Measurements from ENCODE around the gene PTGER2. TPM values are rescaled to one million over a fixed set of nuclear protein-coding genes. Genes with fewer than 3 reads are reported as not detected.

Gene PTGER2
- total RNA-seq, 1 donor from 2014 or later = under 0.01 TPM

DNA sequence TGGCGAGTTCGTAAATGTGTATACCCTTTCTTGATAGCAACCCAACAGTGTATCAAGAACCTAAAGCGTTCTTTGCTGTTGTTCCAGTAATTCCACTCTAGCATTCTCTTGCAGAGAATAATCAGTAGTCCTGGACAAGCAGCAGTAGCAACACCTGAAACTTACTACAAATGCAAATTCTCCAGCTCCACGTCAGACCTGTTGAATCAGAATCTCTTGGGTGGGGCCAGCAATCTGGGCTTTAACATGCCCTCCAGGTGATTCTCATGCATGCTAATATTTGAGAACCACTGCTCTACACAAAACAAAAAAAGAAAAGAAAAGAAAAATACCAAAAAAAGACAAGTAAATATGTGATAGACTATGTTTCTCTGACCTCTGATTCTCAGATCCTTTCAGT, 36.6 kb upstream of the PTGER2 start:
- DNase-seq (ENCODE audit: low read depth) = peak; percentile 68
- Histone ChIP-seq H3K4me3 (ENCODE audit: low read depth, low read length) (no peak overlapping the region), H3K27me3 (ENCODE audit: control insufficient read depth, insufficient read depth, low read length) (peaks cover 6% of the 10 kb centered on the region), H3K36me3 (ENCODE audit: control insufficient read depth, insufficient read depth, low read length) (no peaks in the 10 kb centered on the region)
- FAIRE-seq = no peak
- TF ChIP-seq, protein P1, sequence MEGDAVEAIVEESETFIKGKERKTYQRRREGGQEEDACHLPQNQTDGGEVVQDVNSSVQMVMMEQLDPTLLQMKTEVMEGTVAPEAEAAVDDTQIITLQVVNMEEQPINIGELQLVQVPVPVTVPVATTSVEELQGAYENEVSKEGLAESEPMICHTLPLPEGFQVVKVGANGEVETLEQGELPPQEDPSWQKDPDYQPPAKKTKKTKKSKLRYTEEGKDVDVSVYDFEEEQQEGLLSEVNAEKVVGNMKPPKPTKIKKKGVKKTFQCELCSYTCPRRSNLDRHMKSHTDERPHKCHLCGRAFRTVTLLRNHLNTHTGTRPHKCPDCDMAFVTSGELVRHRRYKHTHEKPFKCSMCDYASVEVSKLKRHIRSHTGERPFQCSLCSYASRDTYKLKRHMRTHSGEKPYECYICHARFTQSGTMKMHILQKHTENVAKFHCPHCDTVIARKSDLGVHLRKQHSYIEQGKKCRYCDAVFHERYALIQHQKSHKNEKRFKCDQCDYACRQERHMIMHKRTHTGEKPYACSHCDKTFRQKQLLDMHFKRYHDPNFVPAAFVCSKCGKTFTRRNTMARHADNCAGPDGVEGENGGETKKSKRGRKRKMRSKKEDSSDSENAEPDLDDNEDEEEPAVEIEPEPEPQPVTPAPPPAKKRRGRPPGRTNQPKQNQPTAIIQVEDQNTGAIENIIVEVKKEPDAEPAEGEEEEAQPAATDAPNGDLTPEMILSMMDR (IDR thresholded peaks at IDR 0.05; ENCODE audit: insufficient read depth, low read length, severe bottlenecking) = no peak

DNA sequence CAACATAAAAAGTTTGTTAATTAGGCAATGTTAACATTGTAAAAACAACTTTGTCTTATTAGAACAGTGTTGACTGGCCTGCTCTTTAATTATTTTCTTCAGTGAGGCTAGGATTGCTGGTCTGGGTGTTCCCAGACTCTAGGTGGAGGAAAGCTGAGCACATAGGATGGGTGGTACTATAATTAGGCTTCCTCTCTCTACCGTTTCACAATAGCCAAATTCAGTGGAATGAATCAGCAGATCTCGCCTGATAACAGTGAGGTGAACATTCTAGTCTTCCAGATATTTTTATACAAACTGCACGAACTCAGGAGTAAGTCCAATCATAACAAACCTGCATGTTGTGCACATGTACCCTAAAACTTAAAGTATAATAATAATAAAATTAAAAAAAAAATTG, 34.7 kb upstream of the PTGER2 start:
- peak; percentile 58 for DNase-seq (ENCODE audit: low read depth)
- FAIRE-seq = no peak
- no peaks in the 10 kb centered on the region for H3K36me3 ChIP-seq (ENCODE audit: control insufficient read depth, insufficient read depth, low read length)
- peaks cover 3% of the 10 kb centered on the region for H3K27me3 ChIP-seq (ENCODE audit: control insufficient read depth, insufficient read depth, low read length)
- no peak overlapping the region for H3K4me3 ChIP-seq (ENCODE audit: low read depth, low read length)
- TF ChIP-seq, protein P1 (IDR thresholded peaks at IDR 0.05; ENCODE audit: insufficient read depth, low read length, severe bottlenecking) = no peak

DNA sequence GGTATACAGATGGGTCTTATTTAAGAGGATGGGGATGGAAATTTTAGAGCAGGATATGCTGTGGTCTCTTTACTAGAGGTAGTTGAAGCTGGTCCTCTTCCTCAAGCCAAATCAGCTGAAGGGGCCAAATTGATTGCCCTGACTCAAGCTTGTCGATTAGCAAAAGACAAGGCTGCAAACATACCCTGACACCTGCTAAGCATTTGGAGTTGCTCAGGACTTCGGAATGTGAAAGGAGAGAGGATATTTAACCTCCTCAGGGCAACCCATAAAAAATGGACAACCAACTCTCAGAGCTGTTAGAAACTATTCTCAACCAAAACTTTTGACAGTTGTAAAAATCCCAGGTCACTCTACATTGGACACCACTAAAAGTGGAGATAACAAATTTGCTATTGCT, 31.0 kb upstream of the PTGER2 start:
- Histone ChIP-seq H3K27me3 (ENCODE audit: control insufficient read depth, insufficient read depth, low read length) (peaks cover 10% of the 10 kb centered on the region), H3K36me3 (ENCODE audit: control insufficient read depth, insufficient read depth, low read length) (no peaks in the 10 kb centered on the region), H3K4me3 (ENCODE audit: low read depth, low read length) (no peak overlapping the region)
- no peak for FAIRE-seq
- TF ChIP-seq, protein P1 (IDR thresholded peaks at IDR 0.05; ENCODE audit: insufficient read depth, low read length, severe bottlenecking) = no peak
- DNase-seq (ENCODE audit: low read depth) = no peak

DNA sequence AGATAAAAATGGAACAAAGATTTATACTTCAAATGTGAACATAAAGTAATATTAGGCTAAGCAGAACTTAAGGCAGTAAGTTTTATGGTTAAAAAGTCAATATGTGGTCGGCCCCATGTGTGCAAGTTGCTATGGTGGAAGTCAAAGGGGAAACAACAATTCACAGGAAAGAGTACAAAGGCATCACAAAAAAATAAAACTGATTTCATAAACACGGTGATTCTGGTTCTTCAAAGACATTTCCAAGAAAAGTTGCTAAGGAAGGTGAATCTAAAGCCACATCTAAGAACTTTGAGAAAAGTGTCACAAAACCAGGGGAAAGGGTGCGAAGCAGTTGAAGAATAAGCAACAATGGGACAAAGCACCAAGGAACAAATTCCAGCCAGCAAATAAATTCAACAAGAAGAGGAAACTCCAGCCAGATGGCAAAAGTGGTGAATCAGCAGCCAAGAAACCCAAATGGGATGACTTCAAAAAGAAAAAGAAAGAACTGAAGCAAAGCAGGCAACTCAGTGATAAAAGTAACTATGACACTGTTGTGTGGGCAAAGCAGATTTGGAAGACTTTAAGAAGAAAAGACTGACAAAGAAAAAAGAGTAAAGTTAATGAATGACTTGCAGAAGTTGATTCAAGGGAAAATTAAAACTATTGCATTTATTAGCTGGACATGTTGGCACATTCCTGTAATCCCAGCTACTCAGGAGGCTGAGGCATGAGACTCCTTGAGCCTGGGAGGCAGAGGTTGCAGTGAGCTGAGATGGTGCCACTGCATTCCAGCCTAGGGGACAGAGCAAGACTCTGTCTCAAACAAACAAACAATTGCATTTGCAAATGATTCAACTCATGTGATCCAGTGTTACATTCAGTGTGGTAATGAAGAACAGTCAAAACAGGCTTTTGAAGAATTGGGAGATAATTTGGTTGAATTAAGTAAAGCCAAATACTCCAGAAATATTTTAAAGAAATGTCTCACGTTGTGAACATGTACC, 27.2 kb upstream of the PTGER2 start:
- no peak overlapping the region for H3K4me3 ChIP-seq (ENCODE audit: low read depth, low read length)
- DNase-seq (ENCODE audit: low read depth) (no peak), FAIRE-seq (no peak)
- TF ChIP-seq, protein P1 (IDR thresholded peaks at IDR 0.05; ENCODE audit: insufficient read depth, low read length, severe bottlenecking) = no peak
- H3K36me3 ChIP-seq (ENCODE audit: control insufficient read depth, insufficient read depth, low read length) = no peaks in the 10 kb centered on the region
- peaks cover 12% of the 10 kb centered on the region for H3K27me3 ChIP-seq (ENCODE audit: control insufficient read depth, insufficient read depth, low read length)

DNA sequence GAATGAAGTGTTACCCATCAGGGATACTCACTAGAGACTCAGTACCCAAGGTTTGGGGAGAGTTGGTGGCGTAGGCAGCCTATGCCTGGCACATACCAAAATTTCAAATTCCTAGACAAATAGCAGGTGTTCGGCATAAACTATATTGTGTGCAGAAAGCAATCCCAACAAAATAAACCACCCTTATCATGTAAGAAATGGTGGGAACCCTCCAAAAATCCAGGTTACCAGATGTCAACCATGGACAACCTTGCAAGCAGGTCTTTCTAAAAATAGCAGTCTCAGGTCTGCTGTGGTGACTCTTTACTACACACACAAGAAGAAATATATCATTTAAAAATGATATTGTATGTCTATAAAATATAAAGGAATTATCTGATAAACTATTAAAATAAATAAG, 17.7 kb upstream of the PTGER2 start:
- H3K4me3 ChIP-seq (ENCODE audit: low read depth, low read length) = no peak overlapping the region
- peaks cover 3% of the 10 kb centered on the region for H3K27me3 ChIP-seq (ENCODE audit: control insufficient read depth, insufficient read depth, low read length)
- FAIRE-seq (no peak), DNase-seq (ENCODE audit: low read depth) (no peak)
- TF ChIP-seq, protein P1 (IDR thresholded peaks at IDR 0.05; ENCODE audit: insufficient read depth, low read length, severe bottlenecking) = no peak
- no peaks in the 10 kb centered on the region for H3K36me3 ChIP-seq (ENCODE audit: control insufficient read depth, insufficient read depth, low read length)

Measured in bronchial epithelial cell (primary cell).